Liver (tissue), 9 donors: ENCODE measurements around the gene HSF2BP. TPM values are rescaled to one million over a fixed set of nuclear protein-coding genes. Genes with fewer than 3 reads are reported as not detected.

Experiments
- DNase-seq: peaks from one replicate; pipeline ENCODE4 v3.0.0-alpha.2; 2017; ENCODE audit warnings: low spot score
- H3K27ac ChIP-seq, 2 donors: one replicate each; pipeline ENCODE4 v1.7.0; 2013; ENCODE audit warnings: inconsistent platforms in 2 of 2, low read length in 2 of 2, control low read depth in 1 of 2, low read depth in 1 of 2, mild to moderate bottlenecking in 1 of 2
- H3K27me3 ChIP-seq, 4 donors: one replicate each; pipeline versions ENCODE4 v1.6.1 to v1.7.0; 2013; ENCODE audit warnings: low read length in 3 of 4, inconsistent platforms in 1 of 4, mild to moderate bottlenecking in 1 of 4, moderate library complexity in 1 of 4; ENCODE audit not compliant: control insufficient read depth in 4 of 4, insufficient read depth in 4 of 4
- H3K36me3 ChIP-seq, 4 donors: one replicate each; pipeline versions ENCODE4 v1.6.1 to v1.7.0; 2013; ENCODE audit warnings: low read length in 3 of 4, mild to moderate bottlenecking in 3 of 4, low read depth in 1 of 4, moderate library complexity in 1 of 4; ENCODE audit not compliant: control insufficient read depth in 4 of 4, insufficient read depth in 3 of 4
- H3K4me1 ChIP-seq, 4 donors: one replicate each; pipeline versions ENCODE4 v1.6.1 to v1.7.0; 2013; ENCODE audit warnings: low read length in 3 of 4, mild to moderate bottlenecking in 3 of 4, moderate library complexity in 1 of 4; ENCODE audit not compliant: control insufficient read depth in 4 of 4, insufficient read depth in 4 of 4
- H3K4me3 ChIP-seq, 3 donors: one replicate each; pipeline versions ENCODE4 v1.6.1 to v1.7.0; 2013; ENCODE audit warnings: low read length in 3 of 3, control low read depth in 1 of 3, low read depth in 1 of 3, mild to moderate bottlenecking in 1 of 3
- H3K9ac ChIP-seq, 2 donors: one replicate each; pipeline ENCODE4 v1.7.0; 2013; ENCODE audit warnings: low read length in 2 of 2, mild to moderate bottlenecking in 2 of 2, moderate library complexity in 2 of 2, control low read depth in 1 of 2, low read depth in 1 of 2
- H3K9me3 ChIP-seq, 4 donors: one replicate each; pipeline versions ENCODE4 v1.6.1 to v1.7.0; 2013; ENCODE audit warnings: low read length in 3 of 4; ENCODE audit not compliant: control insufficient read depth in 4 of 4
- CTCF ChIP-seq: fragments of 150-350 bp; IDR thresholded peaks from 2 replicates; pipeline ENCODE4 v1.5.1; 2017; ENCODE audit warnings: improper control_type of control experiment, low read depth, low read length; ENCODE audit not compliant: missing input control
- FOXA2 ChIP-seq: IDR thresholded peaks from 2 replicates; pipeline ENCODE4 v1.6.1; 2016; ENCODE audit warnings: antibody characterized with exemption
- HNF4A ChIP-seq, 2 donors: conservative IDR thresholded peaks; 2 replicates each; pipeline ENCODE4 v1.6.1; 2016; ENCODE audit warnings: antibody characterized with exemption in 2 of 2, mild to moderate bottlenecking in 2 of 2
- HNF4G ChIP-seq: IDR thresholded peaks from 2 replicates; pipeline ENCODE4 v1.6.1; 2016; ENCODE audit warnings: antibody characterized with exemption
- MAX ChIP-seq: IDR thresholded peaks from 2 replicates; pipeline ENCODE4 v1.6.1; 2016; ENCODE audit warnings: antibody characterized with exemption
- REST ChIP-seq: IDR thresholded peaks from 2 replicates; pipeline ENCODE4 v1.6.1; 2016; ENCODE audit warnings: antibody characterized with exemption, mild to moderate bottlenecking
- RXRA ChIP-seq, 2 donors: IDR thresholded peaks; 2 replicates each; pipeline ENCODE4 v1.6.1; 2017 to 2018; ENCODE audit warnings: antibody characterized with exemption in 2 of 2, mild to moderate bottlenecking in 1 of 2
- YY1 ChIP-seq: IDR thresholded peaks from 2 replicates; pipeline ENCODE4 v1.6.1; 2016; ENCODE audit warnings: antibody characterized with exemption, mild to moderate bottlenecking
- WGBS: extraction: QIAGEN DNeasy Blood & Tissue Kit; methylation state at CpG from one replicate; pipeline ENCODE4 v1.1.7; 2013; 5-methylcytosine and 5-hydroxymethylcytosine counted together
- polyA plus RNA-seq, 2 donors: library from polyadenylated mRNA; stranded (reverse) in 1 of 2; unstranded in 1 of 2; fragments of 200-250 nt in 1 of 2; fragments of >200 nt in 1 of 2; fragmentation: Nextera tagmentation in 1 of 2; extraction: Ambion mirVana in 1 of 2; gene quantifications; one replicate each; pipeline versions ENCODE4 v1.2.1 to v1.2.3, GENCODE V29; 2013 to 2015
- total RNA-seq, 2 donors: library from RNA; depleted of rRNA; stranded (reverse); fragments of >200 nt; gene quantifications; one replicate each; pipeline ENCODE4 v1.2.3, GENCODE V29; 2014
- TF ChIP-seq, protein P1 (sequence below): IDR thresholded peaks from 2 replicates; pipeline ENCODE4 v1.6.1; 2016; ENCODE audit warnings: antibody characterized with exemption
- donor health status: healthy.
- donor health status: healthy.
- donor health status: healthy.
- donor health status: healthy.
- donor health status: healthy.

Gene HSF2BP
- total and polyA plus RNA-seq, 4 donors: 0.14 to 0.33 (median 0.16) TPM; not detected in 1

DNA sequence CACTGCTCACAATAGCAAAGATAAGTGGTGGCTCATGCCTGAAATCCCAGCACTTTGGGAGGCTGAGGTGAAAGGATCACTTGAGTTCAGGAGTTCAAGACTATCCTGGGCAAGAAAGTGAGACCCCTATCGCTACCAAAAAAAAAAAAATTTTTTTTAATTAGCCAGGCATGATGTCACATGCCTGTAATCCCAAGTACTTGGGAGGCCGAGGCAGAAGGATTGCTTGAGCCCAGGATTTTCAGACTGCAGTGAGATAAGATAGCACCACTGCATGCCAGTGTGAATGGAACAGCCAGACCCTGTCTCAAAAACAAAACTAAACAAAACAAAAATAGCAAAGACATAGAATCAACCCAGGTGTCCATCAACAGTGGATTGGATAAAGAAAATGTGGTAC, 50.6 kb downstream of the HSF2BP start:
- H3K27ac ChIP-seq: no peak overlapping the region
- no peaks in the 10 kb centered on the region for H3K27me3 ChIP-seq
- 88% methylated on average over 2 of the region's 2 CpGs for WGBS

GRCh38 chr21:43608225-43608624, 51.1 kb downstream of the HSF2BP start:
- TF ChIP-seq, protein P1, sequence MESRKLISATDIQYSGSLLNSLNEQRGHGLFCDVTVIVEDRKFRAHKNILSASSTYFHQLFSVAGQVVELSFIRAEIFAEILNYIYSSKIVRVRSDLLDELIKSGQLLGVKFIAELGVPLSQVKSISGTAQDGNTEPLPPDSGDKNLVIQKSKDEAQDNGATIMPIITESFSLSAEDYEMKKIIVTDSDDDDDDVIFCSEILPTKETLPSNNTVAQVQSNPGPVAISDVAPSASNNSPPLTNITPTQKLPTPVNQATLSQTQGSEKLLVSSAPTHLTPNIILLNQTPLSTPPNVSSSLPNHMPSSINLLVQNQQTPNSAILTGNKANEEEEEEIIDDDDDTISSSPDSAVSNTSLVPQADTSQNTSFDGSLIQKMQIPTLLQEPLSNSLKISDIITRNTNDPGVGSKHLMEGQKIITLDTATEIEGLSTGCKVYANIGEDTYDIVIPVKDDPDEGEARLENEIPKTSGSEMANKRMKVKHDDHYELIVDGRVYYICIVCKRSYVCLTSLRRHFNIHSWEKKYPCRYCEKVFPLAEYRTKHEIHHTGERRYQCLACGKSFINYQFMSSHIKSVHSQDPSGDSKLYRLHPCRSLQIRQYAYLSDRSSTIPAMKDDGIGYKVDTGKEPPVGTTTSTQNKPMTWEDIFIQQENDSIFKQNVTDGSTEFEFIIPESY: no peak
- TF ChIP-seq HNF4G (no peak), YY1 (no peak)
- no peak for DNase-seq
- Histone ChIP-seq H3K4me1 (peaks cover 0 to 8% (median 2%) of the 10 kb centered on the region in 4 donors), H3K27me3 (no peaks in the 10 kb centered on the region), H3K4me3 (no peak overlapping the region), H3K27ac (no peak overlapping the region), H3K9ac (no peak overlapping the region), H3K36me3 (no peaks in the 10 kb centered on the region), H3K9me3 (no peaks in the 10 kb centered on the region)
- 81% methylated on average over 3 of the region's 3 CpGs for WGBS

More for the DNA sequence above, 50.6 kb downstream of the HSF2BP start:
- Histone ChIP-seq H3K4me1 (peaks cover 0 to 8% (median 2%) of the 10 kb centered on the region in 4 donors), H3K36me3 (no peaks in the 10 kb centered on the region), H3K9me3 (no peaks in the 10 kb centered on the region), H3K9ac (no peak overlapping the region), H3K4me3 (no peak overlapping the region)
- TF ChIP-seq YY1: no peak
- no peak for DNase-seq

DNA sequence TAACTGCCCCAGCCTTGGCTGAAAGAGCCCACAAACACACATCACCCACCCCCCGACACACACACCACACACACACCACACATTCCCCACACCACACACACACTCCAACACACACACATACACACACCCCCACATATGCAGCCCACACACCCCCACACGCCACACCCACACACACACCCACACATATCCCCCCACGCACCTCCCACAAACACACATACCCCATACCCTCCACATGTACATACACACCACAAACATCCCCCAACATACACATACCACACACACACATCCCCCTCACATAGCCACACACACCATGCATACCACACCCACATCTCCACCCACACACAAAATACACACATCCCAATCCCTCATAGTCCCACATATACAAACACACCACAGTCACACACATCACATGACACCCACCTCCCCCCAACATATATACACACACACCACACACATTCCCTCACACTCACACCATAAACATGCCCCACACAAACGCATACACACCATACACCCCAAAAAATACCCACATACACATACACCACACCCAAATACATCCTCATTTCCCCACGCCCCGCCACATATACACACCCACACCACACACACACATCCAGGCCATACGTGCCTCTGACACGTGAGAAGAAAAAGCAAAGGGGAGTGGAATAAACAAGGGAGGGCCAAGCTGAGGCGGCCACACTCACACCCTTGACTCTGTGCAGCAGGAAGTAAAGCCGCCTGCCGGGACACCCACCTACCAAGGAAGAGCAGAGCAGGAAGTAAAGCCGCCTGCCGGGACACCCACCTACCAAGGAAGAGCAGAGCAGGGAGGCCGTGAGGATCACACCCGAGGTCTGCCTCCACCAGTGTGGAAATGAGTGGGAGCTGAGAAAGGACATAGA, 53.7 kb downstream of the HSF2BP start:
- DNase-seq: no peak
- no peak overlapping the region for H3K4me3 ChIP-seq
- no peaks in the 10 kb centered on the region for H3K36me3 ChIP-seq
- H3K27me3 ChIP-seq: no peaks in the 10 kb centered on the region
- WGBS: 89% methylated on average over 15 of the region's 15 CpGs
- no peak overlapping the region for H3K27ac ChIP-seq
- H3K9me3 ChIP-seq: no peaks in the 10 kb centered on the region
- H3K4me1 ChIP-seq: peaks cover 0 to 8% (median 2%) of the 10 kb centered on the region in 4 donors
- TF ChIP-seq HNF4G: no peak
- TF ChIP-seq MAX: no peak
- TF ChIP-seq RXRA (IDR thresholded peaks at IDR 0.05): no peak
- TF ChIP-seq CTCF: no peak
- no peak for TF ChIP-seq FOXA2
- TF ChIP-seq REST: no peak
- TF ChIP-seq HNF4A (conservative IDR thresholded peaks at IDR 0.05): no peak
- H3K9ac ChIP-seq: no peak overlapping the region
